Measurements from ENCODE around the gene PRR30.

Gene PRR30

GRCh38 chr2:27093430-27094352, 45.5 kb downstream of the PRR30 start:
- CTCF ChIA-PET, result interaction anchor here (0.8 to 2.0 kb wide), 11 partner anchors 8 to 125 kb away, joined by 3 to 8 read pairs (median 4); partner anchors contain the start of gene ABHD1
- Histone ChIP-seq H3K9me3 (ENCODE audit: control extremely low read depth in 1 of 5, control insufficient read depth in 4 of 5, insufficient read depth in 2 of 5, low read depth in 1 of 5, low read length in 4 of 5) (no peaks in the 10 kb centered on the region), H3K27me3 (replicated peaks in 2 of 5; ENCODE audit: control insufficient read depth in 4 of 5, insufficient read depth in 5 of 5, low read length in 4 of 5) (no peaks in the 10 kb centered on the region), H3K4me1 (ENCODE audit: control extremely low read depth in 1 of 4, control insufficient read depth in 4 of 4, insufficient read depth in 4 of 4, low read length in 3 of 4) (peaks cover 0 to 12% (median 10%) of the 10 kb centered on the region in 4 experiments), H3K27ac (ENCODE audit: insufficient read depth in 1 of 2, low read depth in 1 of 2, low read length in 2 of 2, poor library complexity in 1 of 2, severe bottlenecking in 2 of 2) (no peak overlapping the region), H3K36me3 (ENCODE audit: control insufficient read depth in 4 of 4, insufficient read depth in 4 of 4, low read length in 3 of 4) (no peaks in the 10 kb centered on the region), H3K4me3 (ENCODE audit: control insufficient read depth in 1 of 7, extremely low read depth in 1 of 7, insufficient read depth in 4 of 7, low read depth in 2 of 7, low read length in 6 of 7) (no peak overlapping the region)
- POLR2A ChIA-PET, result no interaction called here
- 100% methylated on average over 4 of the region's 6 CpGs for WGBS (ENCODE audit: insufficient coverage)
- no peak for DNase-seq

- peaks cover 0 to 12% (median 10%) of the 10 kb centered on the region in 4 experiments for H3K4me1 ChIP-seq (ENCODE audit: control extremely low read depth in 1 of 4, control insufficient read depth in 4 of 4, insufficient read depth in 4 of 4, low read length in 3 of 4)
- no peaks in the 10 kb centered on the region for H3K27me3 ChIP-seq (replicated peaks in 2 of 5; ENCODE audit: control insufficient read depth in 4 of 5, insufficient read depth in 5 of 5, low read length in 4 of 5)
- H3K27ac ChIP-seq (ENCODE audit: insufficient read depth in 1 of 2, low read depth in 1 of 2, low read length in 2 of 2, poor library complexity in 1 of 2, severe bottlenecking in 2 of 2), result no peak overlapping the region
- DNase-seq, result no peak
- POLR2A ChIA-PET, result no interaction called here
- H3K36me3 ChIP-seq (ENCODE audit: control insufficient read depth in 4 of 4, insufficient read depth in 4 of 4, low read length in 3 of 4), result no peaks in the 10 kb centered on the region
- 90% methylated on average over 9 of the region's 10 CpGs for WGBS (ENCODE audit: insufficient coverage)
- H3K9me3 ChIP-seq (ENCODE audit: control extremely low read depth in 1 of 5, control insufficient read depth in 4 of 5, insufficient read depth in 2 of 5, low read depth in 1 of 5, low read length in 4 of 5), result no peaks in the 10 kb centered on the region
- CTCF ChIA-PET, result interaction anchor here (0.9 to 2.0 kb wide), 7 partner anchors 10 to 99 kb away, joined by 3 to 8 read pairs (median 3); no protein-coding TSS in a partner anchor
- H3K4me3 ChIP-seq (ENCODE audit: control insufficient read depth in 1 of 7, extremely low read depth in 1 of 7, insufficient read depth in 4 of 7, low read depth in 2 of 7, low read length in 6 of 7), result no peak overlapping the region
Observed at GRCh38 chr2:27092696-27093429, 46.3 kb downstream of the PRR30 start.

- H3K4me1 ChIP-seq (ENCODE audit: control extremely low read depth in 1 of 4, control insufficient read depth in 4 of 4, insufficient read depth in 4 of 4, low read length in 3 of 4), result peaks cover 0 to 17% (median 16%) of the 10 kb centered on the region in 4 experiments
- 88% methylated on average over 22 of the region's 25 CpGs for WGBS (ENCODE audit: insufficient coverage)
- H3K9me3 ChIP-seq (ENCODE audit: control extremely low read depth in 1 of 5, control insufficient read depth in 4 of 5, insufficient read depth in 2 of 5, low read depth in 1 of 5, low read length in 4 of 5), result no peaks in the 10 kb centered on the region
- ChIA-PET CTCF (interaction anchor here (0.9 to 4.7 kb wide), 10 partner anchors 9 to 212 kb away, joined by 3 to 23 read pairs (median 3); no protein-coding TSS in a partner anchor), POLR2A (interaction anchor here (0.6 kb wide), 1 partner anchor 100 kb away, joined by 9 read pairs; no protein-coding TSS in a partner anchor)
- no peak for DNase-seq
- no peak overlapping the region for H3K4me3 ChIP-seq (ENCODE audit: control insufficient read depth in 1 of 7, extremely low read depth in 1 of 7, insufficient read depth in 4 of 7, low read depth in 2 of 7, low read length in 6 of 7)
- H3K27ac ChIP-seq (ENCODE audit: insufficient read depth in 1 of 2, low read depth in 1 of 2, low read length in 2 of 2, poor library complexity in 1 of 2, severe bottlenecking in 2 of 2), result no peak overlapping the region
- no peaks in the 10 kb centered on the region for H3K27me3 ChIP-seq (replicated peaks in 2 of 5; ENCODE audit: control insufficient read depth in 4 of 5, insufficient read depth in 5 of 5, low read length in 4 of 5)
- H3K36me3 ChIP-seq (ENCODE audit: control insufficient read depth in 4 of 4, insufficient read depth in 4 of 4, low read length in 3 of 4), result no peaks in the 10 kb centered on the region
Observed at GRCh38 chr2:27091746-27092695, 47.2 kb downstream of the PRR30 start.

GRCh38 chr2:27089111-27089954, 49.9 kb downstream of the PRR30 start:
- H3K27ac ChIP-seq (ENCODE audit: insufficient read depth in 1 of 2, low read depth in 1 of 2, low read length in 2 of 2, poor library complexity in 1 of 2, severe bottlenecking in 2 of 2), result no peak overlapping the region
- ChIA-PET POLR2A (no interaction called here), CTCF (interaction anchor here (0.6 to 28.0 kb wide), 8 partner anchors 8 to 128 kb away, joined by 3 to 381 read pairs (median 4); partner anchors contain the start of genes ABHD1, AGBL5 and PREB)
- H3K36me3 ChIP-seq (ENCODE audit: control insufficient read depth in 4 of 4, insufficient read depth in 4 of 4, low read length in 3 of 4), result peaks cover 0 to 7% (median 0%) of the 10 kb centered on the region in 4 experiments
- WGBS (ENCODE audit: insufficient coverage), result 95% methylated on average over 14 of the region's 14 CpGs
- DNase-seq, result no peak
- H3K9me3 ChIP-seq (ENCODE audit: control extremely low read depth in 1 of 5, control insufficient read depth in 4 of 5, insufficient read depth in 2 of 5, low read depth in 1 of 5, low read length in 4 of 5), result no peaks in the 10 kb centered on the region
- H3K27me3 ChIP-seq (replicated peaks in 2 of 5; ENCODE audit: control insufficient read depth in 4 of 5, insufficient read depth in 5 of 5, low read length in 4 of 5), result no peaks in the 10 kb centered on the region
- H3K4me1 ChIP-seq (ENCODE audit: control extremely low read depth in 1 of 4, control insufficient read depth in 4 of 4, insufficient read depth in 4 of 4, low read length in 3 of 4), result peaks cover 2 to 25% (median 23%) of the 10 kb centered on the region in 4 experiments
- no peak overlapping the region for H3K4me3 ChIP-seq (ENCODE audit: control insufficient read depth in 1 of 7, extremely low read depth in 1 of 7, insufficient read depth in 4 of 7, low read depth in 2 of 7, low read length in 6 of 7)

GRCh38 chr2:27088634-27089033, 50.6 kb downstream of the PRR30 start:
- DNase-seq, result peak in 2 of 3 donors; percentile 17 to 39
- Histone ChIP-seq H3K9me3 (ENCODE audit: control extremely low read depth in 1 of 5, control insufficient read depth in 4 of 5, insufficient read depth in 2 of 5, low read depth in 1 of 5, low read length in 4 of 5) (no peaks in the 10 kb centered on the region), H3K36me3 (ENCODE audit: control insufficient read depth in 4 of 4, insufficient read depth in 4 of 4, low read length in 3 of 4) (peaks cover 0 to 7% (median 0%) of the 10 kb centered on the region in 4 experiments), H3K27ac (ENCODE audit: insufficient read depth in 1 of 2, low read depth in 1 of 2, low read length in 2 of 2, poor library complexity in 1 of 2, severe bottlenecking in 2 of 2) (no peak overlapping the region), H3K27me3 (replicated peaks in 2 of 5; ENCODE audit: control insufficient read depth in 4 of 5, insufficient read depth in 5 of 5, low read length in 4 of 5) (no peaks in the 10 kb centered on the region), H3K4me3 (ENCODE audit: control insufficient read depth in 1 of 7, extremely low read depth in 1 of 7, insufficient read depth in 4 of 7, low read depth in 2 of 7, low read length in 6 of 7) (no peak overlapping the region), H3K4me1 (ENCODE audit: control extremely low read depth in 1 of 4, control insufficient read depth in 4 of 4, insufficient read depth in 4 of 4, low read length in 3 of 4) (peaks cover 2 to 32% (median 25%) of the 10 kb centered on the region in 4 experiments)
- WGBS (ENCODE audit: insufficient coverage), result 89% methylated on average over 5 of the region's 6 CpGs
- ChIA-PET CTCF (interaction anchor here (0.6 to 28.0 kb wide), 9 partner anchors 8 to 176 kb away, joined by 3 to 381 read pairs (median 5); partner anchors contain the start of genes ABHD1, AGBL5, OST4 and PREB), POLR2A (no interaction called here)
